Fibroblast of upper back skin (primary cell): ENCODE data around the gene MYOZ1.
"Not testable (repeated sequence)": the region's sequence is repeated elsewhere in the genome, so short reads cannot be mapped to it uniquely, and the experiment has no call there.

Source experiments
- DNase-seq: peaks from one replicate; pipeline ENCODE4 v3.0.0-alpha.2; 2013

The MYOZ1 gene

DNA sequence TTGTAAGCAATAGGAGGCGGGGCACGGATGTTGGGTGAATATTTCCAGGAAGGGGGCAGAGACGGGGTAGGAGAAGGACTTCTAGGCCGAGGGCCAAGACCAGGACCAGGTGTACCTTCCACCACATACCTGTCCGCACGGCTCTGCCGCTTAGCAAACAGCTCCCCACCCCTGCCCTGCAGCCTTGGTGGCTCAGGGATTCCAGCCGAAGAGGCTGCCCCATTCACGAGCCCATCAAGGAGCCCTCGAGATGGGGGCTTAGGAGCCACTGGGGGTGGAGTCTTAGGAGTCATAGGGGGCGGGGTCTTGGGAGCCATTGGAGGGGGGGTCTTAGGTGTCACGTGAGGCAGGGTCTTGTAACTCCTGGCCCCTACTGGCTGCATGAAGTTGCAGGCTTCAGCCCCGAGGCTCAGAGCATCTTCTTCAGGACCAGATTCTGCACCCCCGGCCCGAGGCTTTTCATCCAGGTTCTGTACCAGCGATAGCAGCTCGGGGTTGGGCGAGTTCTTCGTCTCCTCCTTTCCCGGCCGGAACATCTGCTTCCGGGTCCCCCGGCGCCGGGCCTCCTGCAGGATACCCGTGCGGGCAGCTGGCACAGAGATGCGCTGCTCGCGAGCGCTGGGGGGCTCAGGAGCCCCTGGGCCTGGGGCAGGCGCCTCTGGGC lies 6.1 kb upstream of the MYOZ1 start:
- DNase-seq = peak; percentile 38

DNA sequence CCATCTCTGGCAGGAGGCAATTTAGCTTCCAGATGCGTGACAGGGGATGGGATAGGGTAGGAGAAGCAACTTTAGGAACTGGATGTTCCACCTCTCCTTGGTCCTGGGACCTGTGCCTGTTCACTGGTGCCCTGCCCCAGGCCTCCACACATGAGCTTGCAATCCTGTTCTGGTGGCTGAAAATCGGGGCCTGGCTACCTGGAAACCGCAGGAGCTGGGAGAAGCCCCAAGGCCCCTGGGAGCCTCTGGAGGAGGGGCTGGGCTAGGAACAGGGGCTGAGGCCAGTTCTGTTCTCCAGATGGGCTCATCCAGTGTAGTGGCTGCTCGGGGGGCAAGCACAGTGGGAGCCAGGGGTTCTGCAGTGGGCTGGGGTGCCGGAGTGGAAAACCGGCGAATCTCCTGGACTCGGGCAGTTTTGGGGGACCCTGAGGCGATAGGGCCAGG lies 5.3 kb upstream of the MYOZ1 start:
- no peak for DNase-seq

DNA sequence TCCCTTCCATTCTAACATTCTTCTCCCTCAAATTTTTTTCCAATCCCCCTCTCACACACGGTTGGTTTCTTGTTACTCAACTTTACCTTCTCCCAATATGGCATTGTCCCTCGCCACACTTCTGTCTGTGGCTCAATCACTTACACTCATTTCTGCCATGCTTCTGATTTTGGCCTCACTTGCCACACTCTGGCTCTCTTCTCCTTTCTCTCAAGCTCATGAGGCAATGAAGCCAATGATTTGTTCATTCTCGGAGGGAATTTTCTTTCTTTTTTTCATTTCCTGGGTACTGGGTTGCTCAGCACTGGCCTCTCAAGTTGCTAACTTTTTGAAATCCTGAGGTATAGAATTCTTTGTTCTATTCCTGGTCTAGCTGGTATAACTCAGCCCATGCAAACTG lies 4.0 kb upstream of the MYOZ1 start:
- DNase-seq = no peak

DNA sequence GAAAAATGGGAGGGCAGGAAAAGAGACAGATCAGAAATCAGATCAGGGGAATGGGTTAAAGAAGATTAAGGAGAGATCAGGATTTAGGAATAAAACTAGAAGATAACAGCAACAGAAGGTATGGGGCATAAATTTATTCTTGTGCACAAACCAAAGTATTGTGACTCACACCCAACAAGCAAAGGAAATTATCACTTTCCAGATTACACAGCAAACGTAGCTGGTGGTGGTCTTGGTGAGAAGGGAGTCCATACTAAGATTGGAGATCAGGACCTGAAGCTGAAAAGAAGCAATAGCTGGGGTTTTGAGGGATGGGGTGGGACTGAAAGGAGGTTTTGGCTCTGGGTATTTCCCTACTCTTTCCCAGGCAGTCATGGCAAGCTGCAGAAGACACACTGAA lies 3.5 kb upstream of the MYOZ1 start:
- no peak for DNase-seq

DNA sequence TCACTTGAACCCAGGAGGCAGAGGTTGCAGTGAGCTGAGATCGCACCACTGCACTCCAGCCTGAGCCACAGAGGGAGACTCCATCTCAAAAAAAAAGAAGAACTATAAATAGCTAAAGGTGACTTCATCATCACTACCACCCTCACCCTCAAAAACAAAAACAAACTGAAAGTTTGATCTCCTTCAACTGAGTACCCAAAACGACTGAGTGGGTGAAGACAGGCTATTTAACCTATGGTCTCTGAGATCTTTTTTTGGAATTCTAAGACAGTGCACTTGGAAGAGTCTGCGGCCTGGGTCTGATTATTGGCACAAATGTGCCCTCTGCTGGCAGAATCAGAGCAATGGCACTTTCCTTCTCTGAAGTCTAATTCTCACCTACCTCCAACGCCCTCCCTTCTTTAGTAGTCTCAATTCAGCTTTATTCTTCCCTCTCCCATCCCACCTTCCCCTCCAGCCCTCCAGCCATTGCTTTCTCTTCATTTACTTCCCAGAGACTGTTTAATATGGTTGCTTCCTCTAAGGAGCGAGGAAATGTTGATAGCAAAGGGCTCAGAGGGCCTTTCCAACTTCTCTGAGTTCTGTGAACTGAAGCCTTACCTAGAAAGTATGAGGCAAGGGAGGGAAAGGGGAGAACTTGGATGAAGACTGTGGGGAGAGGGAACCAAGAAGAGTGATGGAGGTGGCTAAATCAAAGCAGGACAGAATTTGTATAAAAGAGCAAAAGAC lies 2.9 kb upstream of the MYOZ1 start:
- DNase-seq = peak; percentile 74

DNA sequence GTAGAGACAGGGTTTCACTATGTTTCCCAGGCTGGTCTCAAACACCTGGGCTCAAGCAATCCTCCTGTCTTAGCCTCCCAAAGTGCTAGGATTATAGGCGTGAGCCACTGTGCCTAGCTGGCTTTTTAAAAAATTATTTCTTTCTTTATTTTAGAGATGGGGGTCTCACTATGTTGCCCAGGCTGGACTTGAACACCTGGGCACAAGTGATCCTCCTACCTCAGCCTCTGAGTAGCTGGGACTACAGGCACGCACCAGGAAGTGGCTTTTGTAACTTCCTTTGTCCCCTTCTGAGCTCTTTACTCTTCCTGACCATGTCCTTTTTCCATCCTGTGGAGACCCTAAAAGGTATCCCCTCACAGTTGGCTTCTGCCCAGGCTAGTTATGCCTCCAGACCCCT lies 2.1 kb upstream of the MYOZ1 start:
- no peak for DNase-seq

GRCh38 chr10:73639286-73639685 lies 2.0 kb downstream of the MYOZ1 start:
- no peak for DNase-seq

DNA sequence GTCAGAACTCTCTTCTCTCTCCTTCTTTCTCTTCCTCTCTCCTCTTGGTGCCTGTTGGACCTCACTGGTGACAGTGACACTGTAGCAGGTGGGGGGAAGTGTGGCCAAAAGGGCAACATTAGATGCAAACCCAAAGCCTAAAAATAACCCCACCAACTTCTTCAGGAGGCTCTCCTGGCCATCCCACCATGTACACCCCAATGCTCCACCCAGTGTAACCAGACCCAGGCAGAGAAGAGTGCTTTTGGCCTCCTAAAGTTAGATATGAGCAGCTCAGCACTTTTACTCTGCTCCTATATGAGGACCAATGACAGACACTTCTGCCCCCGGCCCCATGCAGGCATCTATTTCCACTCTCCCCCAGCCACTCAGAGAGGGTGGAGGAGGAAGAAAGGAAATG lies 5.5 kb downstream of the MYOZ1 start:
- DNase-seq = no peak

- no peak for DNase-seq
These were observed 6.9 kb downstream of the MYOZ1 start for GRCh38 chr10:73634421-73634820.

GRCh38 chr10:73629165-73629564 lies 12.1 kb downstream of the MYOZ1 start:
- no peak for DNase-seq

GRCh38 chr10:73628405-73628804 lies 12.9 kb downstream of the MYOZ1 start:
- no peak for DNase-seq

DNA sequence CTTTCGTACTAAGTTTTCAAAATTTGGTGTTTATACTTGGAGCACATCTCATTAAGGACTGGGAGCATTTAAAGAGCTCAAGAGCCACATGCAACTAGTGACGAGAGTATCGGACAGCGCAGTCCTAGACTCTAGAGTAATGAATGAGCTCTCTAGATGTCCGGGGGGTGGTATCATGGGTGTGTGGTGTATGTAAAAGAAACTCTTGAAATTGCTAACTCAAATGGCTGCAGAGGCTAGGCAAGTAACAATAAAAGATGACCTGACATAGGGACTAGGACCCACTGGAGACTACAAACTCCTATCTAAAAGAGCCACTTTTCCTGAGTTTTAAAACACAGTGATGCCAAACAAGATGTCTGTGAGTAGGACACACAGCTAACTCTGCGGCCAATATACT lies 14.0 kb downstream of the MYOZ1 start:
- no peak for DNase-seq

- DNase-seq = peak; percentile 98
These were observed 15.2 kb downstream of the MYOZ1 start for GRCh38 chr10:73625884-73626752.

DNA sequence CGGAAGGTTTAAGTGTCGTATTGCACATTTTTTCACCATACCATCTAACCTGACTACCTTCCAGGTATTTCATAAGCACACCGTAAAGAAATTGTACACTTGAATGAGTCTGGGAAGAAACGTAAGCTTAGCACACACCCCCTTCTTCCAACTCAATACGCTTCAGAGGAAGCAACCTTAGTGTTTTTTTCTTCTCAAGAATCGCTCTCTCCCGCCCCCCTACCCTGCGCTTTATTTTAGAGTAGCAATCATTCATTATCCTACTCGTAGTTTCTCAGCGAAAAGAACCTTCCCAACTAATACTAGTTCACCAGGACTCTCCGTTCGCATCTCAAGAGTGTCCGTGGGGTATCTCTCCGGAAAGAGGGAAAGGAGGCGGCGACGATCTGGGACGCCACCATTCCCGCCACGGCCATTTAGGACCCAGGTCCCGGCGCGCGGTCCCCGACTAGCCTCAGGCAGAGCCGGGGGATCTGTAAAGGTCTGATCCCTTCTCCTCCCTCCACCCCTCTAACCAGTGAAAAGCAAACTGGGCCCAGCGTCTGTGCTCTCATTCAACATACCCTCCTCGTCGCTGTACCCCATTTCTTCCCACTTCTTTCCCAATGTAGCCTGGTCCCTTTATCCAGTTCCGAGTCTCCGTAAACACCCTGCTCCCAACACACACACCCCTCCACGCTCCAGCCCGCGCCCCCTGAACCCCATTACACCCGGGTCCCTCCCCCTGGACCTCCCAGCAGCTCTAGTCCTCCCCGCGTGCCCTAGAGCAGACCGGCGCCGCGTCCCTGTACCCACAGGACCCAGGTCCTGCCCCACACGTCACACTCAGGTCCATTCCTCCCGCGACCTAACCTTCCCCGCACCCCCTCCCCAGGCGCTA lies 16.0 kb downstream of the MYOZ1 start:
- DNase-seq = no peak

GRCh38 chr10:73623056-73623455 lies 18.2 kb downstream of the MYOZ1 start:
- no peak for DNase-seq

DNA sequence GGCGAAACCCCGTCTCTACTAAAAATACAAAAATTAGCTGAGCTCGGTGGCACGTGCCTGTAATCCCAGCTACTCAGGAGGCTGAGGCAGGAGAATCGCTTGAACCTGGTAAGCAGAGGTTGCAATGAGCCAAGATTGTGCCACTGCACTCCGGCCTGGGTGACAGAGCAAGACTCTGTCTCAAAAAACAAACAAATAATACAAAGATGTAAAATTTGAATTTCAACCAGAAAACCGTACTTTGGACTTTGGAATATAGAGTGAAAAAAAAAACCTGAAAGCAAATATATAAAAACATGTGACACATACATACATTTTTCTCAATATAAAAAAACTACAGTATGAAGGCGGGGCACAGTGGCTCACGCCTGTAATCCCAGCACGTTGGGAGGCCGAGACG lies 20.3 kb downstream of the MYOZ1 start:
- not testable (repeated sequence) for DNase-seq

DNA sequence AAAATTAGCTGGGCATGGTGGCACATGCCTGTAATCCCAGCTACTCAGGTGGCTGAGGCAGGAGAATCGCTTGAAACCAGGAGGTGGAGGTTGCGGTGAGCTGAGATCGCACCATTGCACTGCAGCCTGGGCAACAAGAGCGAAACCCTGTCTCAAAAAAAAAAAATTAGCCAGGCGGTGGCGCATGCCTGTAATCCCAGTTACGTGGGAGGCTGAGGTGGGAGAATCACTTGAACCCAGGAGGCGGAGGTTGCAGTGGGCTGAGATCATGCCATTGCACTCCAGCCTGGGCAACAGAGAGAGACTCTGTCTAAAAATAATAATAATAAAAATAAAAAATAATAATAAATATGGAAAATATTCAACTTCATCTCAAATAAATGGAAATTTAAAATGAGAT lies 24.1 kb downstream of the MYOZ1 start:
- not testable (repeated sequence) for DNase-seq

DNA sequence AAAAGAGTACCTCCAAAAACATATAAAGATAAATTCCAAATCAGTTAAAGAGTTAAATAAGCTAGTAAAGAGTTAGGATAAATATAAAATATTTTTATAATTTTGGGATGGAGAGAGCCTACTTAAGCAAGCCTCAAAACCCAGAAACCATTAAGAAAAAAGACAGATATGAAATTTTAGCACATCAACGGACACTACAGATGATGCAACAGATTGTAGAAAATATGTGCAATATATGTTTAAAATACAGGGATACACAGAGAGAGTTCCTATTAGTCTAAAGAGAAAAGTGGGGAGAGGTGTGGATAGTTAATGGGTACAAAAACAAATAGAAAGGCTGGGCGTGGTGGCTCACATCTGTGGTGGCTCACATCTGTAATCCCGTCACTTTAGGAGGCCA lies 26.6 kb downstream of the MYOZ1 start:
- DNase-seq = no peak

DNA sequence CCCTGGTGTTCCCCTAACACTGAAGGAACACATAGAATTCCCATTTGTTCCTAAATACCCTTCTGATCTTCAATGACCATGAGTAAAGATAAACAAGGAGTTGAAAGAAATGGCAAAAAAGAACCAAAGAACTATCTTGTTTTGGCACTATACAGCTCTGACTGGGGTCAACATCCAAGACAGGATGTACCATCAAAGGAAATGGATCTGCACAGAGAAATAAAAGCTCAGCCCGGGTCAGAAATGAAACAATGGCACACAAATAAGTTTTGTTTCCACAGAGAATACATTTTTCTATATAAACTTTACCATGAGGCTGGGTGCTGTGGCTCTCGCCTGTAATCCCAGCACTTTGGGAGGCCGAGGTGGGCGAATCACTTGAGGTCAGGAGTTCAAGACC lies 32.2 kb downstream of the MYOZ1 start:
- DNase-seq = no peak

- peak; percentile 5 for DNase-seq
These were observed 39.8 kb downstream of the MYOZ1 start for GRCh38 chr10:73601486-73601921.

- peak; percentile 7 for DNase-seq
These were observed 43.9 kb downstream of the MYOZ1 start for GRCh38 chr10:73597346-73597745.

DNA sequence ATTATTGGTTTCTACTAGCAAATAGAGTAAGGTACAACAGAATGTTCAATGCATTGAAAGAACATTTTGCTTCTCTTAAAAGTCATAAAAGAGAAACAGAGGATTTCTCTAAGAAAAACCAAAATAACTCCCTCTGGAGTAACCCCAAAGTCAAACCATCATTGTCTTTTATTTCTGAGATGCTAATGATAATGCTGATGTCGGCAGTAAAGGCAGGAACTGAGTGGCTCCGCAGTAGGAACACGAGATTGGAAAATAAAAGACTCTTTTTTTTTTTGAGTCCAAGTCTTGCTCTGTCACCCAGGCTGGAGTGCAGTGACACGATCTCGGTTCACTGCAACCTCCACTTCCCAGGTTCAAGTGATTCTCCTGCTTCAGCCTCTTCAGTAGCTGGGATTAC lies 47.5 kb downstream of the MYOZ1 start:
- no peak for DNase-seq

GRCh38 chr10:73593110-73593509 lies 48.2 kb downstream of the MYOZ1 start:
- no peak for DNase-seq
